Measurements from ENCODE around the gene DGKH. TPM values are rescaled to one million over a fixed set of nuclear protein-coding genes. Genes with fewer than 3 reads are reported as not detected.

The DGKH gene
- total and polyA plus RNA-seq, 10 of the 15 experiments (the other 5 are each of a cell fraction or from before 2014, with no cell fraction given) = 1.3 to 15.2 (median 7.3) TPM

GRCh38 chr13:42275506-42275905 is 227.1 kb downstream of the DGKH start (continued):
- TF ChIP-seq ASH2L (IDR thresholded peaks at IDR 0.05; ENCODE audit: borderline replicate concordance, low read depth) (no peak), NR2C1 (IDR thresholded peaks at IDR 0.05) (no peak), NBN (IDR thresholded peaks at IDR 0.05) (no peak), NFYB (IDR thresholded peaks at IDR 0.05; ENCODE audit: insufficient read depth, low read depth, low read length) (no peak), CREM (IDR thresholded peaks at IDR 0.05; ENCODE audit: low read depth) (no peak), SMAD5 (IDR thresholded peaks at IDR 0.05; ENCODE audit: low read depth) (0 out of 2 replicates have a peak, but pooled peaks have one; percentile 34), CBX3 (IDR thresholded peaks at IDR 0.05; ENCODE audit: borderline replicate concordance, low read depth) (no peak), YY1 (IDR thresholded peaks at IDR 0.05; ENCODE audit: low read depth, low read length) (no peak), ZNF622 (IDR thresholded peaks at IDR 0.05) (no peak), MYC (IDR thresholded peaks at IDR 0.05; ENCODE audit: insufficient read depth, insufficient read length, insufficient replicate concordance, low read length, severe bottlenecking) (no peak), RUNX3 (IDR thresholded peaks at IDR 0.05; ENCODE audit: low read length) (no peak), KLF5 (IDR thresholded peaks at IDR 0.05; ENCODE audit: partially characterized antibody) (no peak), PAX8 (IDR thresholded peaks at IDR 0.05) (no peak), JUNB (IDR thresholded peaks at IDR 0.05) (no peak), ELK1 (IDR thresholded peaks at IDR 0.05; ENCODE audit: low read depth, low read length) (no peak), EED (IDR thresholded peaks at IDR 0.05; ENCODE audit: low read depth) (no peak), TARDBP (IDR thresholded peaks at IDR 0.05; ENCODE audit: borderline replicate concordance) (no peak), BRCA1 (IDR thresholded peaks at IDR 0.05; ENCODE audit: low read depth, low read length) (no peak), SMARCA5 (IDR thresholded peaks at IDR 0.05) (peak; percentile 87; the same call in 1 of the 2 replicates)
- TF ChIP-seq, protein P1, sequence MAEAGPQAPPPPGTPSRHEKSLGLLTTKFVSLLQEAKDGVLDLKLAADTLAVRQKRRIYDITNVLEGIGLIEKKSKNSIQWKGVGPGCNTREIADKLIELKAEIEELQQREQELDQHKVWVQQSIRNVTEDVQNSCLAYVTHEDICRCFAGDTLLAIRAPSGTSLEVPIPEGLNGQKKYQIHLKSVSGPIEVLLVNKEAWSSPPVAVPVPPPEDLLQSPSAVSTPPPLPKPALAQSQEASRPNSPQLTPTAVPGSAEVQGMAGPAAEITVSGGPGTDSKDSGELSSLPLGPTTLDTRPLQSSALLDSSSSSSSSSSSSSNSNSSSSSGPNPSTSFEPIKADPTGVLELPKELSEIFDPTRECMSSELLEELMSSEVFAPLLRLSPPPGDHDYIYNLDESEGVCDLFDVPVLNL (IDR thresholded peaks at IDR 0.05; ENCODE audit: low read depth, low read length) = no peak
- TF ChIP-seq, protein P2, sequence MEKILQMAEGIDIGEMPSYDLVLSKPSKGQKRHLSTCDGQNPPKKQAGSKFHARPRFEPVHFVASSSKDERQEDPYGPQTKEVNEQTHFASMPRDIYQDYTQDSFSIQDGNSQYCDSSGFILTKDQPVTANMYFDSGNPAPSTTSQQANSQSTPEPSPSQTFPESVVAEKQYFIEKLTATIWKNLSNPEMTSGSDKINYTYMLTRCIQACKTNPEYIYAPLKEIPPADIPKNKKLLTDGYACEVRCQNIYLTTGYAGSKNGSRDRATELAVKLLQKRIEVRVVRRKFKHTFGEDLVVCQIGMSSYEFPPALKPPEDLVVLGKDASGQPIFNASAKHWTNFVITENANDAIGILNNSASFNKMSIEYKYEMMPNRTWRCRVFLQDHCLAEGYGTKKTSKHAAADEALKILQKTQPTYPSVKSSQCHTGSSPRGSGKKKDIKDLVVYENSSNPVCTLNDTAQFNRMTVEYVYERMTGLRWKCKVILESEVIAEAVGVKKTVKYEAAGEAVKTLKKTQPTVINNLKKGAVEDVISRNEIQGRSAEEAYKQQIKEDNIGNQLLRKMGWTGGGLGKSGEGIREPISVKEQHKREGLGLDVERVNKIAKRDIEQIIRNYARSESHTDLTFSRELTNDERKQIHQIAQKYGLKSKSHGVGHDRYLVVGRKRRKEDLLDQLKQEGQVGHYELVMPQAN (conservative IDR thresholded peaks at IDR 0.05) = peak; percentile 46; the same call in 1 of the 2 replicates
- TF ChIP-seq, protein P3, sequence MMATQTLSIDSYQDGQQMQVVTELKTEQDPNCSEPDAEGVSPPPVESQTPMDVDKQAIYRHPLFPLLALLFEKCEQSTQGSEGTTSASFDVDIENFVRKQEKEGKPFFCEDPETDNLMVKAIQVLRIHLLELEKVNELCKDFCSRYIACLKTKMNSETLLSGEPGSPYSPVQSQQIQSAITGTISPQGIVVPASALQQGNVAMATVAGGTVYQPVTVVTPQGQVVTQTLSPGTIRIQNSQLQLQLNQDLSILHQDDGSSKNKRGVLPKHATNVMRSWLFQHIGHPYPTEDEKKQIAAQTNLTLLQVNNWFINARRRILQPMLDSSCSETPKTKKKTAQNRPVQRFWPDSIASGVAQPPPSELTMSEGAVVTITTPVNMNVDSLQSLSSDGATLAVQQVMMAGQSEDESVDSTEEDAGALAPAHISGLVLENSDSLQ (IDR thresholded peaks at IDR 0.05) = no peak
- TF ChIP-seq, protein P4, sequence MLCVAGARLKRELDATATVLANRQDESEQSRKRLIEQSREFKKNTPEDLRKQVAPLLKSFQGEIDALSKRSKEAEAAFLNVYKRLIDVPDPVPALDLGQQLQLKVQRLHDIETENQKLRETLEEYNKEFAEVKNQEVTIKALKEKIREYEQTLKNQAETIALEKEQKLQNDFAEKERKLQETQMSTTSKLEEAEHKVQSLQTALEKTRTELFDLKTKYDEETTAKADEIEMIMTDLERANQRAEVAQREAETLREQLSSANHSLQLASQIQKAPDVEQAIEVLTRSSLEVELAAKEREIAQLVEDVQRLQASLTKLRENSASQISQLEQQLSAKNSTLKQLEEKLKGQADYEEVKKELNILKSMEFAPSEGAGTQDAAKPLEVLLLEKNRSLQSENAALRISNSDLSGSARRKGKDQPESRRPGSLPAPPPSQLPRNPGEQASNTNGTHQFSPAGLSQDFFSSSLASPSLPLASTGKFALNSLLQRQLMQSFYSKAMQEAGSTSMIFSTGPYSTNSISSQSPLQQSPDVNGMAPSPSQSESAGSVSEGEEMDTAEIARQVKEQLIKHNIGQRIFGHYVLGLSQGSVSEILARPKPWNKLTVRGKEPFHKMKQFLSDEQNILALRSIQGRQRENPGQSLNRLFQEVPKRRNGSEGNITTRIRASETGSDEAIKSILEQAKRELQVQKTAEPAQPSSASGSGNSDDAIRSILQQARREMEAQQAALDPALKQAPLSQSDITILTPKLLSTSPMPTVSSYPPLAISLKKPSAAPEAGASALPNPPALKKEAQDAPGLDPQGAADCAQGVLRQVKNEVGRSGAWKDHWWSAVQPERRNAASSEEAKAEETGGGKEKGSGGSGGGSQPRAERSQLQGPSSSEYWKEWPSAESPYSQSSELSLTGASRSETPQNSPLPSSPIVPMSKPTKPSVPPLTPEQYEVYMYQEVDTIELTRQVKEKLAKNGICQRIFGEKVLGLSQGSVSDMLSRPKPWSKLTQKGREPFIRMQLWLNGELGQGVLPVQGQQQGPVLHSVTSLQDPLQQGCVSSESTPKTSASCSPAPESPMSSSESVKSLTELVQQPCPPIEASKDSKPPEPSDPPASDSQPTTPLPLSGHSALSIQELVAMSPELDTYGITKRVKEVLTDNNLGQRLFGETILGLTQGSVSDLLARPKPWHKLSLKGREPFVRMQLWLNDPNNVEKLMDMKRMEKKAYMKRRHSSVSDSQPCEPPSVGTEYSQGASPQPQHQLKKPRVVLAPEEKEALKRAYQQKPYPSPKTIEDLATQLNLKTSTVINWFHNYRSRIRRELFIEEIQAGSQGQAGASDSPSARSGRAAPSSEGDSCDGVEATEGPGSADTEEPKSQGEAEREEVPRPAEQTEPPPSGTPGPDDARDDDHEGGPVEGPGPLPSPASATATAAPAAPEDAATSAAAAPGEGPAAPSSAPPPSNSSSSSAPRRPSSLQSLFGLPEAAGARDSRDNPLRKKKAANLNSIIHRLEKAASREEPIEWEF (IDR thresholded peaks at IDR 0.05; ENCODE audit: insufficient replicate concordance, low read depth, low read length) = no peak
